ENCODE data around the gene HCAR2. TPM values are rescaled to one million over a fixed set of nuclear protein-coding genes. Genes with fewer than 3 reads are reported as not detected.
"Not testable (repeated sequence)": the region's sequence is repeated elsewhere in the genome, so short reads cannot be mapped to it uniquely, and the experiment has no call there.

HCAR2 gene
- total RNA-seq, 2 donors from 2014 or later, result 0.49 TPM; not detected in 1

DNA sequence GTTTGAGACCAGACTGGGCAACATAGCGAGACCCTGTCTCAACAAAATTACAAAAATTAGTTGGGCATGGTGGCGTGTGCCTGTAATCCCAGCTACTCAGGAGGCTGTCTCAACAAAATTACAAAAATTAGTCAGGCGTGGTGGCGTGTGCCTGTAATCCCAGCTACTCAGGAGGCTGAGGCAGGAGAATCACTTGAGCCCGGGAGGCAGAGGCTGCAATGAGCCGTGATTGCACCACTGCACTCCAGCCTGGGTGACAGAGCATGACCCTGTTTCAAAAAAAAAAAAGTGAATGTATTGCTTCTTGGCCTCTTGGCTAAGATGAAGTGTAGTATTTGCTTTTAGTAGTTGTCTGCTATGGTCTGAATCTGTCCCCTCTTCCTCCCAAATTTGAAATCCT lies 22.2 kb downstream of the HCAR2 start:
- intact Hi-C loops (cut with DNase I, micrococcal nuclease); ATAC-seq; DNase-seq: not testable (repeated sequence)

DNA sequence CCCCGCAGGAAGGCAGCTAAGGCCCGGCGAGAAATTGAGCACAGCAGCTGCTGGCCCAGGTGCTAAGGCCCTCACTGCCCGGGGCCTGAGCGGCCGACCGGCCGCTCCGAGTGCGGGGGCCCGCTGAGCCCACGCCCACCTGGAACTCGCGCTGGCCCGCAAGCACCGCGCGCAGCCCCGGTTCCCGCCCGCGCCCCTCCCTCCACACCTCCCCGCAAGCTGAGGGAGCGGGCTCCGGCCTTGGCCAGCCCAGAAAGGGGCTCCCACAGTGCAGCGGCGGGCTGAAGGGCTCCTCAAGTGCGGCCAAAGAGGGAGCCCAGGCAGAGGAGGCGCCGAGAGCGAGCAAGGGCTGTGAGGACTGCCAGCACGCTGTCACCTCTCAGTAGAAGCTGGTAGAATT lies 26.4 kb downstream of the HCAR2 start:
- DNase-seq; intact Hi-C loops (cut with DNase I, micrococcal nuclease); ATAC-seq: not testable (repeated sequence)

DNA sequence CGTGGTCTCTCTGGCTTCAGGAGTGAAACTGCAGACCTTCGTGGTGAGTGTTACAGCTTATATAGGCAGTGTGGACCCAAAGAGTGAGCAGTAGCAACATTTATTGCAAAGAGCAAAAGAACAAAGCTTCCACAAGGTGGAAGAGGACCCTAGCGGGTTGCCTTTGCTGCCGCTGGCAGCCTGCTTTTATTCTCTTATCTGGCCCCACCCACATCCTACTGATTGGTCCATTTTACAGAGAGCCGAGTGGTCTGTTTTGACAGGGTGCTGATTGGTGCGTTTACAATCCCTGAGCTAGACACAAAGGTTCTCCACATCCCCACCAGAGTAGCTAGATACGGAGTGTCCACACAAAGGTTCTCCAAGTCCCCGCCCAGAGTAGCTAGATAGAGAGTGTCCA lies 27.1 kb downstream of the HCAR2 start:
- ATAC-seq; DNase-seq; intact Hi-C loops (cut with DNase I, micrococcal nuclease): not testable (repeated sequence)

DNA sequence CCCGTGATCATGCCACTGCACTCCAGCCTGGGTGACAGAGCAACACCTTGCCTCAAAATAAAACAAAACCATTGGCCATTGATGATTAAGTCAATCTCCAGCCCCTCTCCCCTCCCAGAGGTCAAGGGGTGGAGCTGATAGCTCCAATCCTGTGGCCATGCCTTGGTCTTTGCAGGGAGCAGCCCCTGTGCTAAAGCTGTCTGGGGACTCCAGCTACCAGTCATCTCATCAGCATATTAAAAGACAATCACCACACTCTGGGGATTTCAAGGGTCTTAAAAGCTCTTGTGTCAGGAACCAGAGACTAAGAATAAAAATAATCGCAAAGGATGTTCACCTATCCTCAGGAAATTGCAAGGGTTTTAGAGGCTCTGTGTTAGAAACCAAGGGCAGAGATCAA lies 30.6 kb downstream of the HCAR2 start:
- DNase-seq, result no peak
- intact Hi-C loops (cut with DNase I, micrococcal nuclease), result no loop called here
- ATAC-seq, result no peak

DNA sequence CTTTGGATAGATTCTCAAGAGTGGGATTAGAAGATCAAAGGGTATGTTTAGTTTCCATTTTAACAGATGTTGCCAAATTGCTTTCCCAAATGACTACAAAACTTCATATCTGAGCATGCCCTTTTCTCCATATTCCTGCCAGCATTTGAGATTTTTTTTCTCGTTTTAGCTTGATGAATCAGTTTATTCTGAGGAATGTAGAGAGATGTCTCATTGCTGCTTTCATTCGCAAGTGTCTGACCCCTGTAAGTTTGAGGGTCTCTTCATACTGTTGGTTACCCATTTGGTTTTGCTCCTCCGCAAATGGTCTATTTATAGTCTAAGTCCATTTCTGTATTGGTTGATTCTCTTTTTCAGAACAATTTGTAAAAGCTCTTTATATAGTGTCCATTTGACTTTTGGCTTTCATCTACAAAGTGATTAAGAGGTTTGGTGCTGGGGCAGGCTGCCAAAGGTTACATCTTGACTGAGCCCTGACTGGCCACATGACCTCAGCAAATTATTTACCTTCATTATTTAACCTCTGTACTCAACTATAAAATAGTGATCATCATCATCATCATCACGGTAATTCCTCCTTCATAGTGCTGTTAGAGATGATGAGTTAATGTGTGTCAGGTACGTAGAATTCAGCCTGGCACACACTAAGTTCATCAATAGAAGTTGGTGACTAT lies 33.6 kb downstream of the HCAR2 start:
- DNase-seq, result no peak
- intact Hi-C loops (cut with DNase I, micrococcal nuclease), result no loop called here
- ATAC-seq, result no peak

DNA sequence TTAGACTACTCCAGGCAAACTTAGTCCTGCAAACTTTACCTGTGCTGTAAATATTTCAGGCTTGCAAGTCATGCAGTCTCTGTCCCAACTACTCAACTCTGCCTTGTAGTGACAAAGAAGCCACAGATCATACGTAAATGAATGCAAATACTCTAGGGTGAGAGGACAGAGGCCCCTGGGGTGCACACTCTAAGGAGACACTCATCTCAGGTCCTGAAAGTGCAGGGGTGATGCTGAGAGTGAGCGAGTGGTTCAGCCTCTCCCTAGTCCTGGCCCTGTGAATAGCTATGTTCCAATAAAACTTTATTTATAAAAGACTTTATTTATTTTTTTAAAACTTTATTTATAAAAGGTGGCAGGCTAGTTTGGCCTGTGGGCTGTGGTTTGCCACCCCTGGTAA lies 34.9 kb downstream of the HCAR2 start:
- no peak for ATAC-seq
- no peak for DNase-seq
- intact Hi-C loops (cut with DNase I, micrococcal nuclease), result no loop called here

DNA sequence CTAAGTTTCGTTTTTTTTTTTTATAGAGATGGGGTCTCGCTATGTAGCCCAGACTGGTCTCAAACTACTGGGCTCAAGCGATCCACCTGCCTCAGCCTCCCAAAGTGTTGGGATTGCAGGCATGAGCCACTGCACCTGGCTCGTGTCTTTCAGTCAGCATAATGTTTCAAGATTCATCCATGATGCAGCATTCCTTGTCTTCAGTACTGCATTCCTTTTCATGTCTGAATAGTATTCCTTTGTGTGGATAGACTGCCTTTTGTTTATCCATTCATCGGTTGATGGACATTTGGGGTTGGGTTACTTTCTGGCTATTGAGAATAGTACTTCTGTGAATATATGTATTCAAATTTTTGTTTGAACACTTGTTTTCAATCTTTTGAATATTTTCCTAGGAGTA lies 37.4 kb downstream of the HCAR2 start:
- ATAC-seq, result no peak
- intact Hi-C loops (cut with DNase I, micrococcal nuclease), result no loop called here
- no peak for DNase-seq

DNA sequence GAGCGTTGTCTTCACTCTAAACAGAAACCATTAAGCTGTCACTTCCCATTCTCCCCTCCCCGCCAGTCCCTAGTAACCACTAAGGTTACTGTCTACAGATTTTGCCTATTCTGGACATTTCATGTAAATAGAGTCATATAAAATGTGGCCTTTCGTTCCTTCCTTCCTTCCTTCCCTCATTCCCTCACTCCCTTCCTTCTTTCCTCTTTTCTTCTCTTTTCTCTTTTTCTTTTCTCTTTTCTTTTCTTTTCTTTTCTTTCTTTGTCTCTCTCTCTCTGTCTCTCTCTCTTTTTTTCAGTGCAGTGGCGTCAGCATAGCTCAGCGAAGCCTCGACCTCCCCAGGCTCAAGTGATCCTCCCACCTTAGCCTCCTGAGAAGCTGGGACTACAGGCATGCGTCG lies 37.8 kb downstream of the HCAR2 start:
- intact Hi-C loops (cut with DNase I, micrococcal nuclease), result no loop called here
- DNase-seq (no peak), ATAC-seq (no peak)

DNA sequence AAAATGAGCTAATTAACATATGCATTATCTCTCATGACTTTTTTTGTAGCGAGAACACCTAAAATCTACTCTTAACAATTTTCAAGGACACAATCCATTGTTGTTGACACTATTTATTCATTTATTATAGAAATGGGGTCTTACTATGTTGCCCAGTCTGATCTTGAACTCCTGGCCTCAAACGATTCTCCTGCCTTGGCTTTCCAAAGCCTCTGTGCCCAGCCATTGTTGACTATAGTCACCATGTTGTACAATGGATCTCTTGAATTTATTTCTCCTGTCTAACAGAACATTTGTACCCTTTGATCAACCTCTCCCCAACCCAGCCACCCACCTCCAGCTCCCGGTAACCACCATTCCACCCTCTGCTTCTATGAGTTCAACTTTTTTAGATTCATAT lies 41.2 kb downstream of the HCAR2 start:
- ATAC-seq (no peak), DNase-seq (no peak)
- intact Hi-C loops (cut with DNase I, micrococcal nuclease), result no loop called here

DNA sequence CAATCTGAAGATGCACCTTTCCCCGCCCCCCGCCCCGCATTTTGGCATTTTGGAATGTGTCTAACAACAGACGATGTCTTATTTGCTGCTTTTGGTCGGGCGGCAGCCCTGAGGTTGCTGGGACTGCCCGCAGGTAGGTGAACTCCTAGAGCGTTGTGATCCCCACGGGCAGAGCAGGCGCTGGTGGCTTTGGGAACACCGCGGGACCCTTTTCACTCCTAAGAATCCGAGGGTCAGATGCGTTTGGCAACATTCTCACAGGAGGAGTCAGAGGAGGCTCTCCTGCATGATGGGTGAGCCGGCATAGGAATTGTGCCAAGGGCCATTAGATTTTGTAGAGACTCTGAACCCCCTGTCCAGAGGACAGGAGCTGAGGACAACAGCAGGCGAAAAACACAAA lies 41.9 kb downstream of the HCAR2 start:
- ATAC-seq, result no peak
- intact Hi-C loops (cut with DNase I, micrococcal nuclease), result no loop called here
- DNase-seq, result no peak

DNA sequence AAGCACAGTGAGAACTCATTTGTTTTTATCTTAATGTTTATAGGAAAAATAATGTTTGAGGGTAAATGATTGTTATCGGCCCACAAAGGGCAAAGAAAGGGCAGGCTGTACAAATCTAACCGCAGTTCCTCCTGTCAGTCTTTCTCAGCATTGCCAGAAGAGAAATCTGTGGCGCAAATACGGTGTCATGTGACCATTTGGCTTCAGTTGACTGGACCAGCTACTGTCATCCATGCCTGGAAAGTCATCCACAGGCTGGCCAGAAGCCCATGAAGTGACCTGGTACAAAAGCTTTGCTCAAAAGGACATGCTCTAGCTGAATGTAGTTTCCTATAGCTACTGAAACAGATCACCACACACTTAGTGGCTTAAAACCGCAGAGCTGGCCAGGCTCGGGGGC lies 43.6 kb downstream of the HCAR2 start:
- ATAC-seq (no peak), DNase-seq (no peak)
- intact Hi-C loops (cut with DNase I, micrococcal nuclease), result no loop called here

DNA sequence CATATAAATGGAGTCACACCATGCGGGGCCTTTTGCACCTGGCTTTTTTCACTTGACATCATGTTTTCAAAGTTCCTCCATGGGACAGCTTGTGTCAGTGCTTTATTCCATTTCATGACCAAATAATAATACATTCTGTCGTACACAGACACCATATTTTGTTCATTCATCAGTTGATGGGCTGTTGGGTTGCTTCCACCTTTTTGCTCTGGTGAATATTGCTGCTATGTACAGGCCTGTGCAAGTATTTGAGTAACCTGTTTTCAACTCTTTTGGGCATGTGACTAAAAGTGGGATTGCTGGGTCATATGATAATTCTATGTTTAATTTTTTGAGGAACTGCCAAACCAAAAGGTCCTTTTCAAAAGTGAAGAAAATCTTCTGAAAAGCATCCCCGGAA lies 46.9 kb downstream of the HCAR2 start:
- DNase-seq (no peak), ATAC-seq (no peak)
- intact Hi-C loops (cut with DNase I, micrococcal nuclease), result no loop called here

DNA sequence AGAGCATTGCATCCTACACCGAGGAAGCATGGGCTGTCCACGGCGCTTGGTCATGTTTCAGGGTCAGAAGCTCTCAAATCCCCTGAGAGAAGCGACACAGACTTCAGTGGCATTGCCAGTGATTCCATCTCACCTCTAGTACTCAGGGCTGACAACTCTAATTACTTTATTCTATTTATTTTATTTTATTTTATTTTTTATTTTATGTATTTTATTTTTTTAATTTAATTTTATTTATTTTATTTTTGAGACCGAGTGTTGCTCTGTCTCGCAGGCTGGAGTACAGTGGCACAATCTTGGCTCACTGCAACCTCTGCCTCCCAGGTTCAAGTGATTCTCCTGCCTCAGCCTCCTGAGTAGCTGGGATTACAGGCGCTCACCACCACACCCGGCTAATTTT lies 49.9 kb downstream of the HCAR2 start:
- ATAC-seq; intact Hi-C loops (cut with DNase I, micrococcal nuclease); DNase-seq: not testable (repeated sequence)

DNA sequence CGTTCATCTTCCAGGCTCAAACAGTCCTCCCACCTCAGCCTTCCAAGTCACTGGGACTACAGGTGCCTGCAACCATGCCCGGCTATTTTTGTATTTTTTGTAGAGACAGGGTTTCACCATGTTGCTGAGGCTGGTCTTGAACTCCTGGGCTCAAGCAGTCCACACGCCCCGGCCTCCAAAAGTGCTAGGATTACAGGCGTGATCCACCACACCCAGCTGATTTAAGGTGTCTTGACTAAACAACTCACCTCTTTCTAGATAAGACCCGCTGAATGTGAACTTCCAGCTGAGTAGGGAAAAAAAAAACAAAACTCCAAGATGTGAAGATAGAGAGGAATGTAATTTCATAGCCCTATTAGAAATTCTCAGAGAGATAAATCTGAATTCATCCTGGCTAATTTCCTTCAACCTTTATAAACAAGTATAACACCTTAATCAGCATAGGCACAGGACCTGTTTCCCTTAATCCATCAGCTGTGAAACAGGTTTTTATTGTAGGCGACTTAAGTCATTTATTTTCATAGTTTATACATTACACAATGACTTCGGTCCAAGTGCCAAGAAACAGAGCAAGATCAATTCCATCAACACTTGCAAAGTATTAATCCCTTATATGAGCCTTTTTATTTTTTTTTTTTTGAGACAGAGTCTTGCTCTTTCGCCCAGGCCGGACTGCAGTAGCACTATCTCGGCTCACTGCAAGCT lies 51.5 kb downstream of the HCAR2 start:
- ATAC-seq (peak; percentile 64), DNase-seq (no peak)
- intact Hi-C loops (cut with DNase I, micrococcal nuclease), result no loop called here

Other genes starting within 250 kb of the HCAR2 start
- 10 to 100 TPM; 18.7 to 20.0 TPM for gene ZCCHC8, start 202.4 kb downstream of the HCAR2 start, total RNA-seq
- gene RSRC2, start 176.4 kb downstream of the HCAR2 start, total RNA-seq, result 10 to 100 TPM; 49.4 to 67.4 TPM
- 10 to 100 TPM; 10.1 to 17.5 TPM for gene KNTC1, start 176.1 kb downstream of the HCAR2 start, total RNA-seq
- gene HCAR3, start 13.5 kb upstream of the HCAR2 start, total RNA-seq, result under 1 TPM in 1 of 2 donors, not detected in 1; 0.11 TPM
- under 1 TPM in 1 of 2 donors, not detected in 1; 0.06 TPM for gene HCAR1, start 27.5 kb upstream of the HCAR2 start, total RNA-seq
- gene DENR, start 49.5 kb upstream of the HCAR2 start, total RNA-seq, result 10 to 100 TPM; 31.9 to 36.9 TPM
- under 1 TPM; 0.40 to 0.42 TPM for gene CCDC62, start 71.2 kb upstream of the HCAR2 start, total RNA-seq
- gene HIP1R, start 132.1 kb upstream of the HCAR2 start, total RNA-seq, result 10 to 100 TPM; 62.3 to 66.4 TPM
- 10 to 100 TPM; 66.4 to 86.7 TPM for gene VPS37B, start 192.8 kb upstream of the HCAR2 start, total RNA-seq

All from left colon (tissue), 2 donors.